Motor neuron (in vitro differentiated cells): Measurements from ENCODE around the gene RAD51B. TPM values are rescaled to one million over a fixed set of nuclear protein-coding genes. Genes with fewer than 3 reads are reported as not detected.
A peak's percentile ranks its signal among the peaks of the same experiment; 100 is the strongest.

Experiments
- ATAC-seq, 8 experiments: fragments of 200-7000 bp; cut with Tn5 transposase; replicated peaks in 6 of 8; 2 replicates each; pipeline ENCODE4 v1.8.0; 2021; ENCODE audit warnings: mild to moderate bottlenecking in 8 of 8, moderate library complexity in 8 of 8
- H3K27ac ChIP-seq, 2 donors: fragments of 250-450 bp; sonication (Bioruptor Pico); 2 replicates each; pipeline ENCODE4 v1.9.0; 2021; ENCODE audit warnings: antibody characterized with exemption in 2 of 2, mild to moderate bottlenecking in 2 of 2, moderate library complexity in 1 of 2
- H3K4me1 ChIP-seq, 2 donors: fragments of 250-450 bp; sonication (Bioruptor Pico); replicated peaks in 1 of 2; 2 replicates each; pipeline ENCODE4 v1.6.1; 2021; ENCODE audit warnings: antibody characterized with exemption in 2 of 2, mild to moderate bottlenecking in 2 of 2, moderate library complexity in 1 of 2
- H3K4me3 ChIP-seq, 5 donors: fragments of 250-450 bp; sonication (Bioruptor Pico); 2 replicates each; pipeline ENCODE4 v1.9.0; 2021; ENCODE audit warnings: antibody characterized with exemption in 5 of 5, mild to moderate bottlenecking in 5 of 5, moderate library complexity in 4 of 5
- WGBS, 10 experiments: fragments of 450-650 bp; shearing (Covaris generic); methylation state at CpG; one replicate each; pipeline ENCODE4 v1.0.0; 2022; 5-methylcytosine and 5-hydroxymethylcytosine counted together
- in situ Hi-C, 9 experiments: fragments of 400-800 bp; cut with MboI; loops; one replicate each; pipeline ENCODE4 v1.15.0; 2021; ENCODE audit warnings: low sequenced_read_pairs in 9 of 9, low pct_unique_long_range_greater_than_20kb in 2 of 9; ENCODE audit not compliant: unreplicated experiment in 9 of 9
- total RNA-seq, 8 experiments: library from RNA; unstranded; fragments of 300-600 nt; gene quantifications; 2 replicates each; pipeline versions ENCODE4 v1.2.3 to v1.2.4, GENCODE V29; 2022

The RAD51B gene
- total RNA-seq, 8 experiments from 2014 or later, result 5.4 to 37.7 (median 11.0) TPM

GRCh38 chr14:68391311-68392014 is 571.9 kb downstream of the RAD51B start:
- in situ Hi-C loops, result no loop called here
- Histone ChIP-seq H3K27ac (no peak overlapping the region), H3K4me3 (no peak overlapping the region), H3K4me1 (peaks cover 48 to 55% of the 10 kb centered on the region in 2 donors)
- 51 to 100% (median 83%) methylated on average over 1 to 4 of the region's 4 CpGs for WGBS, 10 experiments
- ATAC-seq, result peak in 1 of 8 experiments; percentile 73

DNA sequence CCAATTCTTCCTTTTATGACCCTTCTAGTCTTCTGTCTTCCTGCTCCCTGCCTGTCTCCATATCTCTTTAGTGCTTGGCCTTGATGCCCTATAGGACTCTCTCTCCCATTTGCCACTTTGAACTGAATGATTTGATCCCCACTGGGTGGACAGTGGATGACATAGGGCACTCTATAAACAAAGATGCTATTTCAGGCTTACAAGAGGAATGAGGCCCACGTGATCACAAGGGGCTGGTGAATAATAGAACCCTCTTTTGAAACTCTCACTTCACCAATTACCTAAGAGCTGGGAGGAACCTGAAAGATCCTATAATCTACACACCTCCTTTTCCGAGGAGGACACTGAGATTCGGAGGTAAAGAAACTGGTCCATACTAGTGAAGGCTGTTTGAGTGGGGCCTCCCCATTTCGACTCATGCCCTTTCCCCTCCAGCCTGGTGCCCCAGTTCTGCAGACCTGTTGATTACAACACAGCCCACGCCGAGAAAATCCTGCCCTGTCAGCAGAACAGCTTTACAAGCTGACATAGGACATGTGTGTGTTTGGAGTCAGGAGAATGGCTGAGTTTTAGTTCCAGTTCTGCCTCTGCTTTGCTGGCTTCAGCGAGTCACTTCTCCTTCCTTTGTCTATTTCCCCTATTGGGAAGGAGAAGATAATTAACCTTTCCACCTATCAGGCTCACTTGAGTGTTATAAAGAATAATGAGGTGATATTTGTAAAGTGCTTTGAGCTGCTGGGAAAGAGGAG is 573.0 kb downstream of the RAD51B start:
- peak overlapping the region in 1 of 2 donors; percentile 60 for H3K27ac ChIP-seq
- H3K4me3 ChIP-seq, result no peak overlapping the region

DNA sequence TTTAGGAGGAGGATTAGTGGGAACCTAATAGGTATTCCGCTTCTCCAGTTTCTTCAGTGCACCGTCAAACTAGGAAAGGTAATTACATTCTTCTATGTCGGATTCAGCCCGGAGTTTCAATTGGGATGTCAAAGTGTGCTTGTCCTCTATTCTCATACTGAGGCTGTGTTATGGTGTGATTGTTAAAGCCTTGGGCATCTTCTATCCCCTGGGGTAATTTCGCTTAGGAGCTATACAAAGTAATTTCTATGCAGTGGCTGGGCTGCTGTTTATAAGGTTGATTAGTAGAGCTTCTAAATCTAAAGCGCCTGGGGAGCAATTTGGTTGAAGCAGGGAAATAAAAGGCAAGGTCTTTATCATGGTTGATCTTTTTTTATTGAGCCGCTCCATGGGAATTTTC is 573.7 kb downstream of the RAD51B start:
- H3K4me1 ChIP-seq, result peaks cover 56 to 65% of the 10 kb centered on the region in 2 donors
- WGBS, 10 experiments, result 19 to 100% (median 84%) methylated on average over 1 to 7 of the region's 7 CpGs; no CpG with 5 or more reads in 1 of the 10 experiments
- no peak overlapping the region for H3K4me3 ChIP-seq
- in situ Hi-C loops, result no loop called here
- H3K27ac ChIP-seq, result peak overlapping the region in 1 of 2 donors; percentile 60
- peak in 3 of 8 experiments; percentile 26 to 70 (median 31) for ATAC-seq

More for the DNA sequence above, 573.0 kb downstream of the RAD51B start:
- 26 to 62% (median 38%) methylated on average over 2 to 6 of the region's 7 CpGs; no CpG with 5 or more reads in 4 of the 10 experiments for WGBS, 10 experiments
- in situ Hi-C loops, result no loop called here
- ATAC-seq, result peak in 5 of 8 experiments; percentile 48 to 71 (median 64)
- peaks cover 49 to 59% of the 10 kb centered on the region in 2 donors for H3K4me1 ChIP-seq

DNA sequence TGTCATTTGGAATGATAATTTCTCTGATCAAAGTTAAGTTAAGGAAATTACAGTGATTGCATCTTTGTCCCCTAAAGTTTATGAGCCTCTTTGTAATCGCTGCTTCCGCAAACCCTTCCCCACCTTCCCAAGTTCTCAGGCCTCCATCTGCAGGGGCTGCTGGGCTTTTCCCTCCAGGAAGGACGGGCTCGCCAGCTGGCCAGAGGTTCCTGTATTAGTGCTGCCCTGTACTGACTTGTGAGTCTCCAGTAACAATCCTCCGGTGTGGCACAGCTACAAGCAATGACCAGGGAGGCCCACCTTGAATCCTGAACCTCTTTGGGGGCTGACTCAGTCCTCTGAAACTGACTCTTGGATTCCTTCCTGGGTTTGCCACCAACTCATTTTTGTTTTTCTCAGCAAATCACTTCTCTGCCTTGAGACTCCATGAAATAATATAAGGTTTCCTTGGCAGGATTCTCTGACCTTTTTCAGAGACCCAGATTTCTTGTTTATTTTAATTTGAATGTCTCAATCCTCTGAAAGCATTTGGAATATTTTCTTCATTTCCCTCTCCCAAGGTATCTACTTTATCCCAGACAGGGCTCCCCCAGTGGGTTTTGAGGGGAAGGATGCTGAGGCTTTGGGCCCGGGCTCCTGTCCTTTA is 574.7 kb downstream of the RAD51B start:
- 14 to 95% (median 80%) methylated on average over 1 to 4 of the region's 6 CpGs; no CpG with 5 or more reads in 2 of the 10 experiments for WGBS, 10 experiments
- Histone ChIP-seq H3K27ac (peak overlapping the region in 1 of 2 donors; percentile 13), H3K4me3 (no peak overlapping the region), H3K4me1 (peaks cover 62 to 72% of the 10 kb centered on the region in 2 donors)
- ATAC-seq, result no peak
- in situ Hi-C loops, result no loop called here

- WGBS, 10 experiments, result 0 to 100% (median 49%) methylated on average over 1 to 7 of the region's 11 CpGs; no CpG with 5 or more reads in 4 of the 10 experiments
- H3K27ac ChIP-seq, result peak overlapping the region in 1 of 2 donors; percentile 13
- peaks cover 62 to 72% of the 10 kb centered on the region in 2 donors for H3K4me1 ChIP-seq
- no peak overlapping the region for H3K4me3 ChIP-seq
- peak in 5 of 8 experiments; percentile 48 to 76 (median 60) for ATAC-seq
- in situ Hi-C loops, result no loop called here
These were observed 575.2 kb downstream of the RAD51B start for GRCh38 chr14:68394764-68395143.

GRCh38 chr14:68395604-68396003 is 576.0 kb downstream of the RAD51B start:
- 33 to 86% (median 62%) methylated on average over 1 to 4 of the region's 4 CpGs for WGBS, 10 experiments
- Histone ChIP-seq H3K4me1 (peaks cover 71 to 72% of the 10 kb centered on the region in 2 donors), H3K27ac (no peak overlapping the region), H3K4me3 (no peak overlapping the region)
- ATAC-seq, result no peak
- in situ Hi-C loops, result no loop called here

- ATAC-seq, result no peak
- in situ Hi-C loops, result no loop called here
- Histone ChIP-seq H3K4me3 (no peak overlapping the region), H3K27ac (no peak overlapping the region), H3K4me1 (peaks cover 76% of the 10 kb centered on the region in 2 donors)
- 72 to 100% (median 87%) methylated on average over 2 to 3 of the region's 3 CpGs for WGBS, 10 experiments
These were observed 576.9 kb downstream of the RAD51B start for GRCh38 chr14:68396461-68396860.

- WGBS, 10 experiments, result 40 to 100% (median 93%) methylated on average over 1 to 5 of the region's 6 CpGs; no CpG with 5 or more reads in 4 of the 10 experiments
- in situ Hi-C loops, result no loop called here
- H3K4me1 ChIP-seq, result peaks cover 68 to 81% of the 10 kb centered on the region in 2 donors
- no peak overlapping the region for H3K4me3 ChIP-seq
- H3K27ac ChIP-seq, result peak overlapping the region; percentile 37 to 39
- peak in 5 of 8 experiments; percentile 1 to 33 (median 5) for ATAC-seq
These were observed 577.8 kb downstream of the RAD51B start for GRCh38 chr14:68397371-68397811.

DNA sequence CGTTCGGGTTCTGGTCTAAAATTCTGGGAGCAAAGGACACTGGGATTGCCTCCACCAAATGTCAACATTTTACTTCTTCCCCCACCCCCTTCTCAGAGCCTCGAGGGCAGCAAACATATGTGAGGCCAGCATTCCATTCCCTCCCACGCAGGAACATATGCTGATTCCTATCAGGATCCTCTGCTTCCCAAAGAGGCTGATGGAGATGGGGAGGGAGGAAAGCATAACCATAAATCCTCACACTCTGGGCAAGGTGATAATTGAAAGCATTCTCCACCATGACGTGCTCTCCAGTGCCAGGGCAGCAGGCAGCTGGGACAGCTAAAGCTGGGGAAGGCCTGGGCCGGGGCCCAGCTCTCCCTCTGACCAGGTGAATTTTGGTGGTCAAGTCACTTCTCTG is 578.2 kb downstream of the RAD51B start:
- in situ Hi-C loops, result no loop called here
- Histone ChIP-seq H3K4me1 (peaks cover 64 to 78% of the 10 kb centered on the region in 2 donors), H3K27ac (peak overlapping the region; percentile 37 to 39), H3K4me3 (no peak overlapping the region)
- WGBS, 10 experiments, result 0 to 75% (median 17%) methylated on average over 1 to 3 of the region's 6 CpGs; no CpG with 5 or more reads in 5 of the 10 experiments
- ATAC-seq, result peak; percentile 45 to 86 (median 66)

- Histone ChIP-seq H3K4me1 (peaks cover 63 to 72% of the 10 kb centered on the region in 2 donors), H3K27ac (peak overlapping the region in 1 of 2 donors; percentile 37), H3K4me3 (no peak overlapping the region)
- peak in 7 of 8 experiments; percentile 1 to 61 (median 43) for ATAC-seq
- in situ Hi-C loops, result no loop called here
- WGBS, 10 experiments, result 80 to 100% (median 83%) methylated on average over 1 to 2 of the region's 2 CpGs; no CpG with 5 or more reads in 6 of the 10 experiments
These were observed 578.8 kb downstream of the RAD51B start for GRCh38 chr14:68398370-68398769.

DNA sequence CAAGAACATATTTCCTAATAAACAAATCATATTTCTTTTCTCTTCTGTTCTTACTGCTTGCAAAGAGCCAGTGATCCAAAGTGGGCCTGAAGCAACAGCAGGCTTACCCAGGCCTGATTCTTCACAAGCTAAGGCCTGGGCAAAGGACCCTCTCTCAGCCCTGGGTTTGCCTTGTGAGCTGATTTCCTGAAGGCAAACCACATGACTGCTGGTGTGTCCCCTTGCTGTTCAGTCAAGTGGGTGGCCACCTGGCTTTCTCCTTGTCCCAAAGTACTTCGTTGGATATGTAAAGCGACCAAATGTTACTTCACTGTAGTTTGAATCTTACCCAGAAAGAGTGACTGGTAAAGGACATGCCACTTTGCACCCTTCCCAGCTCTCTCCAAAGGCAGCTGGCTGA is 580.4 kb downstream of the RAD51B start:
- in situ Hi-C loops, result no loop called here

GRCh38 chr14:68401317-68401716 is 581.7 kb downstream of the RAD51B start:
- peak in 2 of 8 experiments; percentile 37 to 38 for ATAC-seq
- Histone ChIP-seq H3K27ac (no peak overlapping the region), H3K4me1 (peaks cover 42 to 47% of the 10 kb centered on the region in 2 donors), H3K4me3 (no peak overlapping the region)
- in situ Hi-C loops, result no loop called here
- 60 to 100% (median 92%) methylated on average over 1 to 3 of the region's 3 CpGs for WGBS, 10 experiments

More for the DNA sequence above, 580.4 kb downstream of the RAD51B start:
- Histone ChIP-seq H3K4me1 (peaks cover 52 to 56% of the 10 kb centered on the region in 2 donors), H3K4me3 (no peak overlapping the region), H3K27ac (no peak overlapping the region)
- WGBS, 10 experiments, result 40 to 100% (median 70%) methylated on average over 1 to 2 of the region's 2 CpGs; no CpG with 5 or more reads in 5 of the 10 experiments
- no peak for ATAC-seq
